Stomach smooth muscle (tissue), 2 donors: ENCODE data around the gene USP48.

ENCODE experiments used
- H3K27ac ChIP-seq: one replicate; pipeline ENCODE4 v1.7.0; 2013; ENCODE audit warnings: mild to moderate bottlenecking, low read length, inconsistent platforms
- H3K27me3 ChIP-seq, 2 donors: one replicate each; pipeline ENCODE4 v1.7.0; 2013; ENCODE audit warnings: low read length in 2 of 2; ENCODE audit not compliant: insufficient read depth in 2 of 2, control insufficient read depth in 1 of 2
- H3K36me3 ChIP-seq, 2 donors: one replicate each; pipeline ENCODE4 v1.7.0; 2013; ENCODE audit warnings: low read length in 2 of 2; ENCODE audit not compliant: control insufficient read depth in 2 of 2, insufficient read depth in 2 of 2
- H3K4me1 ChIP-seq: one replicate; pipeline ENCODE4 v1.7.0; 2013; ENCODE audit warnings: low read length; ENCODE audit not compliant: control insufficient read depth, insufficient read depth
- H3K4me3 ChIP-seq, 2 donors: one replicate each; pipeline ENCODE4 v1.7.0; 2013; ENCODE audit warnings: low read length in 2 of 2
- H3K9ac ChIP-seq, 2 donors: one replicate each; pipeline ENCODE4 v1.7.0; 2013; ENCODE audit warnings: low read length in 2 of 2, mild to moderate bottlenecking in 1 of 2
- H3K9me3 ChIP-seq, 2 donors: one replicate each; pipeline ENCODE4 v1.7.0; 2013; ENCODE audit warnings: low read length in 2 of 2; ENCODE audit not compliant: control insufficient read depth in 2 of 2
- donor health status: healthy.
- donor health status: Pancreatic carcinoma.

USP48 gene

GRCh38 chr1:21742578-21742977 lies 40.4 kb downstream of the USP48 start:
- H3K4me3 ChIP-seq: no peak overlapping the region
- H3K36me3 ChIP-seq: peaks cover 0 to 6% of the 10 kb centered on the region in 2 donors
- H3K4me1 ChIP-seq: no peaks in the 10 kb centered on the region
- no peaks in the 10 kb centered on the region for H3K27me3 ChIP-seq
- no peak overlapping the region for H3K27ac ChIP-seq
- H3K9ac ChIP-seq: no peak overlapping the region
- H3K9me3 ChIP-seq: no peaks in the 10 kb centered on the region

- Histone ChIP-seq H3K27ac (no peak overlapping the region), H3K27me3 (no peaks in the 10 kb centered on the region), H3K36me3 (peaks cover 0 to 11% of the 10 kb centered on the region in 2 donors), H3K9me3 (no peaks in the 10 kb centered on the region), H3K4me3 (no peak overlapping the region), H3K4me1 (no peaks in the 10 kb centered on the region), H3K9ac (no peak overlapping the region)
Observed at GRCh38 chr1:21741206-21741605, 41.7 kb downstream of the USP48 start.

DNA sequence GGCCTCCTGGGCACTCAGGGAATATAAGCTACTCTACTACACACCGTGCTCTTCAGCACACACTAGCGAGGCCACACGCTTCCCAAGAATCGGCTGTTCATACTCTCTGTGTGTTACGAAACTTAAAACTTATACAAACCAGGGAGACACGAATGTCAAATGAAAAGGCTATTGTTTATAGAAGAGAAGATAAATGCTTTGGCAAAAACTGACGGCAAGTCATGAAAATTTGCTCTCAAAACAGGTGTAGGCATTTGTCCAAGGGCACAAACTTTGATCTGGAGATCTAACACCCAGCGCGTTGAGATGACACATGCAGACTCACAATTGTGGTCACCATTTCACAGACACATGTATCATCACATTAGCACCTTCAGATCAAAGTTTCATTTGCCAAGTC lies 46.1 kb downstream of the USP48 start:
- H3K4me1 ChIP-seq: no peaks in the 10 kb centered on the region
- no peak overlapping the region for H3K9ac ChIP-seq
- H3K4me3 ChIP-seq: no peak overlapping the region
- H3K9me3 ChIP-seq: no peaks in the 10 kb centered on the region
- peaks cover 13 to 28% of the 10 kb centered on the region in 2 donors for H3K36me3 ChIP-seq
- no peaks in the 10 kb centered on the region for H3K27me3 ChIP-seq
- no peak overlapping the region for H3K27ac ChIP-seq

DNA sequence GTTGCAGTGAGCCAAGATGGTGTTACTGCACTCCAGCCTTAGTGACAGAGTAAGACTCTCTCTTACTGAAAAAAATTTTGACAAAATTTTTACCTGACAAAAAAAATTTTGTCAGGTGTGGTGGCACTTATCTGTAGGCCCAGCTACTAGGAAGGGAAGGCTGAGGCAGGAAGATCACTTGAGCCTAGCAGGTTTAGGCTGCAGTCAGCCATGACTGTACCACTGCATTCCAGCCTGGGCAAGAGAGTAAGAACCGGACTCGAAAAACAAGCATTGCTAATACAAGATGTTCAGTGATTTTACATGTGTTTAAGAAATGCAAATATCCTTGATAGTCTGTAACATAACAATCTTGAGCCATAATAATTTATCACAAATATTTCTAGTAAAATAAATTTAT lies 46.9 kb downstream of the USP48 start:
- Histone ChIP-seq H3K36me3 (peaks cover 16 to 28% of the 10 kb centered on the region in 2 donors), H3K9me3 (no peaks in the 10 kb centered on the region), H3K9ac (no peak overlapping the region), H3K4me1 (no peaks in the 10 kb centered on the region), H3K27ac (no peak overlapping the region), H3K4me3 (no peak overlapping the region), H3K27me3 (no peaks in the 10 kb centered on the region)

GRCh38 chr1:21734526-21734925 lies 48.4 kb downstream of the USP48 start:
- H3K36me3 ChIP-seq: peaks cover 16 to 28% of the 10 kb centered on the region in 2 donors
- H3K27ac ChIP-seq: no peak overlapping the region
- no peaks in the 10 kb centered on the region for H3K4me1 ChIP-seq
- no peaks in the 10 kb centered on the region for H3K27me3 ChIP-seq
- H3K4me3 ChIP-seq: no peak overlapping the region
- no peak overlapping the region for H3K9ac ChIP-seq
- no peaks in the 10 kb centered on the region for H3K9me3 ChIP-seq

GRCh38 chr1:21732664-21733063 lies 50.3 kb downstream of the USP48 start:
- H3K27me3 ChIP-seq: no peaks in the 10 kb centered on the region
- peaks cover 16 to 34% of the 10 kb centered on the region in 2 donors for H3K36me3 ChIP-seq
- no peaks in the 10 kb centered on the region for H3K4me1 ChIP-seq
- no peak overlapping the region for H3K27ac ChIP-seq
- no peaks in the 10 kb centered on the region for H3K9me3 ChIP-seq
- no peak overlapping the region for H3K4me3 ChIP-seq
- H3K9ac ChIP-seq: no peak overlapping the region

GRCh38 chr1:21725748-21726392 lies 57.1 kb downstream of the USP48 start:
- Histone ChIP-seq H3K9ac (no peak overlapping the region), H3K27ac (no peak overlapping the region), H3K4me3 (no peak overlapping the region), H3K9me3 (no peaks in the 10 kb centered on the region), H3K4me1 (no peaks in the 10 kb centered on the region), H3K36me3 (peaks cover 2 to 17% of the 10 kb centered on the region in 2 donors), H3K27me3 (no peaks in the 10 kb centered on the region)

DNA sequence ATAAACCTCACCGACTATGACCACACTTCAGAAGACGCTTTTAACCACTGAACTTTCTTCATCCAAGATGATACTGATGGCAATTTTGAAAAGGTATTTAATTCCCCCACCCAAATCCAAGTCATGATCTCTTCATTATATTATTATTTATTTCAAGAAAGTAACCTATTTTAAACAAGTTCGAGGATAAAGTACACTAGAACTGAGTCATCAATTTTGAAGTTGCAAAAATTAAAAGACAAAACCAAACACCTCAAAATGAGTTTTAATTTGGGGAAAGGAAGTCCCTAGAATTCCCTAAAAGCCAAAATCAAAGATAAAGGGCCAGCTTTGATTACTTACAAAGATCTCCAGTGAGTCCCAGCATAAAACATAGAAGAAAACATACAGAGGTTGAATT lies 58.4 kb downstream of the USP48 start:
- H3K4me1 ChIP-seq: no peaks in the 10 kb centered on the region
- H3K9me3 ChIP-seq: no peaks in the 10 kb centered on the region
- H3K9ac ChIP-seq: no peak overlapping the region
- H3K27me3 ChIP-seq: no peaks in the 10 kb centered on the region
- no peak overlapping the region for H3K27ac ChIP-seq
- H3K36me3 ChIP-seq: peaks cover 12 to 17% of the 10 kb centered on the region in 2 donors
- H3K4me3 ChIP-seq: no peak overlapping the region

DNA sequence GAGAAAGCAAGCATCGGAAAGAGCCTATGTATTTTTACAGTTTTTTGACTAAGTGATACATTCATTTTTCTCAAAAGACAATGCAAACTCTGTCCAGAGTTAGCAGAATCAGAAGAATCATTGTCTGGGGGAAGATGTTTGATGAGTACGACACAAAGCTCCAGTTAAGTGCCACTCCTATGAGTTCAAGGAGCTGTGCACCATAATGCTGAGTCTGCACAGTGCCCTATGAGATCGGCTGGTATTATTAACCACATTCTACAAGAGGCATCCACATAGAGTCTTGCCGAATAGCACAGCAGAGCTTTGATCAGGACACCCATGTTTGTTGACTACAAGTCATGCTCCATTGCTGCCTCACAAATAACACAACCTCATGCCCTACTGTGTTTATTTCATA lies 58.9 kb downstream of the USP48 start:
- H3K9ac ChIP-seq: no peak overlapping the region
- H3K4me1 ChIP-seq: no peaks in the 10 kb centered on the region
- no peaks in the 10 kb centered on the region for H3K9me3 ChIP-seq
- no peak overlapping the region for H3K4me3 ChIP-seq
- no peak overlapping the region for H3K27ac ChIP-seq
- H3K36me3 ChIP-seq: peaks cover 12 to 17% of the 10 kb centered on the region in 2 donors
- H3K27me3 ChIP-seq: no peaks in the 10 kb centered on the region

DNA sequence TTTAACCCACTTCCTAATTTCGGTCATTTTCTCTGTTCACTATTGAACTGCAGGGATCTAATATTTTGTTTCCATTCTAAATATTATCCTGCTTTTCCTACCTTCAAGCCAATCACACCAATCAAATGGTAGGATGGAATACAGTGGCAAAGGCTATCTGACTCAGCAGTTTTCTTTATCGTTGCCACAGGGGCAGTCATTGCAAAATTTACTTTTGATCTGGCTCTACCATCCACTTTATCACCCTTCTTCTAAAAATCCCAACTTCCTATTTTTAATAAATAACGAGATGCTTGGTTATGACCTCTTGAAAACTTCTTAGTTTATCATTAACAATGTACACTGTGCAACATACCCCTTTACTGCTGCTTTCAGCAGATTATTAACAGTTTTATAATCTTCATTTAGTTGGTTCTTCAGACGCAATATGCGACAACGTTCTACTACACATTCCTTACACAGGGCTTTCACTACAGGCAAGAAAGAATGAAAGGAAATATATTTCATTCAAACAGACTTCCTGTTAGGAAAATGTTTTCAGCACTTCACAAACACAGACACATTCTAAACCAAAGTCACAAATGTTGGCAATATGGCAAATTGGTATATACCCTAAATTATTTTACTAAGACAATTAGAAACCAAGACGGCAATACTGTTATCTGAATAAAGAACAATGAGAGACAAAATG lies 61.5 kb downstream of the USP48 start:
- H3K36me3 ChIP-seq: peaks cover 15 to 16% of the 10 kb centered on the region in 2 donors

DNA sequence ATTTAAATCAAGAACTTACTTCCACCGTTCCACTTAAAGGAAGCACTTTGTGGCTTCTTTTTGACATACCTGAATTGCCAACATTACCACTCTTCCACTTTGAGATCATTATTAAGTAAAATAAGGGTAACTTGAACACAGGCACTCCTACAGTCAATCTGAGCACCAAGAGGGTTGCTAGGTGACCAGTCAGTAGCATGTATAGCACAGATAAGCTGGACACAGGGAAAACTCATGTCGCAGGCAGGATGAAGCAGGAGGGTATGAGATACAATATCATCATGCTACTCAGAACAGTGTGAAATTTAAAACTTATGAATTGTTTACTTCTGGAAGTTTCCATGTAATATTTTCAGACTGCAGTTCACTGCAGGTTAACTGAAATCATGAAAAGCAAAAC lies 66.8 kb downstream of the USP48 start:
- no peak overlapping the region for H3K4me3 ChIP-seq
- no peaks in the 10 kb centered on the region for H3K9me3 ChIP-seq
- H3K36me3 ChIP-seq: peaks cover 31 to 53% of the 10 kb centered on the region in 2 donors
- H3K4me1 ChIP-seq: no peaks in the 10 kb centered on the region
- H3K27me3 ChIP-seq: no peaks in the 10 kb centered on the region
- H3K27ac ChIP-seq: no peak overlapping the region
- no peak overlapping the region for H3K9ac ChIP-seq

More for the DNA sequence above, 61.5 kb downstream of the USP48 start:
- no peaks in the 10 kb centered on the region for H3K4me1 ChIP-seq
- no peak overlapping the region for H3K27ac ChIP-seq
- H3K9ac ChIP-seq: no peak overlapping the region
- H3K9me3 ChIP-seq: no peaks in the 10 kb centered on the region
- no peak overlapping the region for H3K4me3 ChIP-seq
- H3K27me3 ChIP-seq: no peaks in the 10 kb centered on the region
